ENCODE measurements around the gene EPS15.

DNA sequence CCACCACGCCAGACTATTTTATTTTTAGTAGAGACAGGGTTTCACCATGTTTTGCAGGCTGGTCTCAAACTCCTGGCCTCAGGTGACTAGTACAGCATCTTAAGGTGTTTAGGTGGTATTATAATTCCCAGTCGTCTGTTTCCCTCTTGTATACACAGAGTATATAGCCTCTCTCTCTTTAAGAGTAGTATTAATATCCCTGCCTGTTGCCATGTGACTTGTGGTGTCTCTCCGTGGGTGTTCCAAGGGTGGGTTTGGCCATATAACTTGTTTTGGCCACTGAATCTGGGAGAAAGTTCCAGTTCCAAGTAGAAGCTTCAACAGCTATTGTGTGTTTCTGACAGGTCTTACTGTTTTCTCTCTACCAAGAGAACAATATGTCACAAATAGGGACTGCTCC is 29.6 kb downstream of the EPS15 start:
- TF ChIP-seq, protein P1, sequence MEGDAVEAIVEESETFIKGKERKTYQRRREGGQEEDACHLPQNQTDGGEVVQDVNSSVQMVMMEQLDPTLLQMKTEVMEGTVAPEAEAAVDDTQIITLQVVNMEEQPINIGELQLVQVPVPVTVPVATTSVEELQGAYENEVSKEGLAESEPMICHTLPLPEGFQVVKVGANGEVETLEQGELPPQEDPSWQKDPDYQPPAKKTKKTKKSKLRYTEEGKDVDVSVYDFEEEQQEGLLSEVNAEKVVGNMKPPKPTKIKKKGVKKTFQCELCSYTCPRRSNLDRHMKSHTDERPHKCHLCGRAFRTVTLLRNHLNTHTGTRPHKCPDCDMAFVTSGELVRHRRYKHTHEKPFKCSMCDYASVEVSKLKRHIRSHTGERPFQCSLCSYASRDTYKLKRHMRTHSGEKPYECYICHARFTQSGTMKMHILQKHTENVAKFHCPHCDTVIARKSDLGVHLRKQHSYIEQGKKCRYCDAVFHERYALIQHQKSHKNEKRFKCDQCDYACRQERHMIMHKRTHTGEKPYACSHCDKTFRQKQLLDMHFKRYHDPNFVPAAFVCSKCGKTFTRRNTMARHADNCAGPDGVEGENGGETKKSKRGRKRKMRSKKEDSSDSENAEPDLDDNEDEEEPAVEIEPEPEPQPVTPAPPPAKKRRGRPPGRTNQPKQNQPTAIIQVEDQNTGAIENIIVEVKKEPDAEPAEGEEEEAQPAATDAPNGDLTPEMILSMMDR (optimal IDR thresholded peaks at IDR 0.05 in 1 of 3, IDR thresholded peaks at IDR 0.05 in 1 of 3, conservative IDR thresholded peaks at IDR 0.05 in 1 of 3; ENCODE audit: extremely low read depth in 1 of 3, insufficient read depth in 2 of 3, low read length in 3 of 3), result no peak
- no peak for TF ChIP-seq EZH2 (IDR thresholded peaks at IDR 0.05; ENCODE audit: low read length)

Data from keratinocyte (primary cell).